ENCODE data around the gene IL17RC. TPM values are rescaled to one million over a fixed set of nuclear protein-coding genes. Genes with fewer than 3 reads are reported as not detected.

The IL17RC gene
- total and polyA plus RNA-seq, 2 of the 8 experiments (the other 6 are each of a cell fraction or from before 2014, with no cell fraction given), result 11.8 to 13.0 TPM

DNA sequence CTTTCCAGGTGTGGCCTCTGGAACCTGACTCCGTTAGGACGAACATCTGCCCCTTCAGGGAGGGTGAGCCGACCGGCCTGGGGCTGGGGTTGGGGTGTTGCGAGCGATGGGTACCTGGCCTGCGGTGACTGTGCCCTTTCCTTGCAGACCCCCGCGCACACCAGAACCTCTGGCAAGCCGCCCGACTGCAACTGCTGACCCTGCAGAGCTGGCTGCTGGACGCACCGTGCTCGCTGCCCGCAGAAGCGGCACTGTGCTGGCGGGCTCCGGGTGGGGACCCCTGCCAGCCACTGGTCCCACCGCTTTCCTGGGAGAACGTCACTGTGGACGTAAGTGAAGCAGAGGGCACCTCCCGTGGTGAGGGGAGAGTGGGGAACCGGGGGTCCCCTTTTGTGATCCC, 11.3 kb downstream of the IL17RC start:
- H3K36me3 ChIP-seq (ENCODE audit: control insufficient read depth in 2 of 4, insufficient read depth in 4 of 4, low read length in 3 of 4), result no peaks in the 10 kb centered on the region
- ChIA-PET POLR2A (ENCODE audit: partially characterized antibody) (interaction anchor here (0.7 kb wide), 1 partner anchor 10 kb away, joined by 3 read pairs; no protein-coding TSS in a partner anchor), CTCF (ENCODE audit: partially characterized antibody) (interaction anchor here (1.1 to 7.2 kb wide), 4 partner anchors 9 to 66 kb away, joined by 3 to 76 read pairs (median 6); partner anchors contain the start of gene IL17RC)
- H3K79me2 ChIP-seq (ENCODE audit: control insufficient read depth in 1 of 2, insufficient read depth in 2 of 2, low read length in 2 of 2), result no peaks in the 10 kb centered on the region
- H2AFZ ChIP-seq (ENCODE audit: low read length), result no peak overlapping the region
- no peak overlapping the region for H3K4ac ChIP-seq (replicated peaks; ENCODE audit: insufficient read length, low read depth, low read length)
- TF ChIP-seq BCL11A (IDR thresholded peaks at IDR 0.05; ENCODE audit: low read depth in 2 of 2, low read length in 2 of 2) (no peak), CHD2 (IDR thresholded peaks at IDR 0.05; ENCODE audit: low read length) (no peak), CREB1 (IDR thresholded peaks at IDR 0.05) (no peak), CTBP2 (IDR thresholded peaks at IDR 0.05; ENCODE audit: borderline replicate concordance, insufficient read depth, insufficient read length, low read length) (no peak)
- TF ChIP-seq, protein P1, sequence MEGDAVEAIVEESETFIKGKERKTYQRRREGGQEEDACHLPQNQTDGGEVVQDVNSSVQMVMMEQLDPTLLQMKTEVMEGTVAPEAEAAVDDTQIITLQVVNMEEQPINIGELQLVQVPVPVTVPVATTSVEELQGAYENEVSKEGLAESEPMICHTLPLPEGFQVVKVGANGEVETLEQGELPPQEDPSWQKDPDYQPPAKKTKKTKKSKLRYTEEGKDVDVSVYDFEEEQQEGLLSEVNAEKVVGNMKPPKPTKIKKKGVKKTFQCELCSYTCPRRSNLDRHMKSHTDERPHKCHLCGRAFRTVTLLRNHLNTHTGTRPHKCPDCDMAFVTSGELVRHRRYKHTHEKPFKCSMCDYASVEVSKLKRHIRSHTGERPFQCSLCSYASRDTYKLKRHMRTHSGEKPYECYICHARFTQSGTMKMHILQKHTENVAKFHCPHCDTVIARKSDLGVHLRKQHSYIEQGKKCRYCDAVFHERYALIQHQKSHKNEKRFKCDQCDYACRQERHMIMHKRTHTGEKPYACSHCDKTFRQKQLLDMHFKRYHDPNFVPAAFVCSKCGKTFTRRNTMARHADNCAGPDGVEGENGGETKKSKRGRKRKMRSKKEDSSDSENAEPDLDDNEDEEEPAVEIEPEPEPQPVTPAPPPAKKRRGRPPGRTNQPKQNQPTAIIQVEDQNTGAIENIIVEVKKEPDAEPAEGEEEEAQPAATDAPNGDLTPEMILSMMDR (IDR thresholded peaks at IDR 0.05; ENCODE audit: control extremely low read depth in 1 of 3, insufficient read depth in 1 of 3, low read depth in 1 of 3, low read length in 3 of 3), result no peak
- 89% methylated on average over 23 of the region's 23 CpGs; no CpG with 5 or more reads in 1 of the 2 experiments for WGBS, 2 experiments (ENCODE audit: extremely low coverage in 1 of 2, insufficient coverage in 1 of 2, insufficient read length in 1 of 2, insufficient replicate concordance in 2 of 2, low coverage in 1 of 2, low lambda C conversion rate in 2 of 2, missing lambda C conversion rate in 1 of 2)
- no peak overlapping the region for H4K5ac ChIP-seq (ENCODE audit: insufficient read length, low read depth, low read length)
- H3K9me3 ChIP-seq (ENCODE audit: insufficient read depth in 2 of 2, low read depth in 1 of 2, low read length in 1 of 2), result no peaks in the 10 kb centered on the region
- FAIRE-seq (no peak), DNase-seq (ENCODE audit: low read depth in 1 of 2, low spot score in 2 of 2) (no peak)
- H2BK120ac ChIP-seq (replicated peaks; ENCODE audit: low read depth, low read length), result no peak overlapping the region
- H3K4me3 ChIP-seq (ENCODE audit: extremely low read depth in 1 of 4, insufficient read depth in 2 of 4, low read depth in 3 of 4, low read length in 4 of 4), result no peak overlapping the region
- no peak overlapping the region for H2AK5ac ChIP-seq (ENCODE audit: low read depth, low read length)
- peaks cover 3% of the 10 kb centered on the region; the same call in 1 of the 2 replicates for H3K23me2 ChIP-seq (ENCODE audit: low read depth, low read length)
- H4K20me1 ChIP-seq (replicated peaks in 1 of 2; ENCODE audit: control insufficient read depth in 1 of 2, insufficient read depth in 2 of 2, low read length in 2 of 2), result no peaks in the 10 kb centered on the region
- no peak overlapping the region for H2BK20ac ChIP-seq (ENCODE audit: low read length)
- no peak overlapping the region for H3K56ac ChIP-seq (replicated peaks; ENCODE audit: insufficient read length, low read depth, low read length)
- H3K79me1 ChIP-seq (ENCODE audit: low read depth, low read length), result no peaks in the 10 kb centered on the region
- no peak overlapping the region for H3K23ac ChIP-seq (ENCODE audit: insufficient read length)
- no peak overlapping the region for H2BK12ac ChIP-seq (ENCODE audit: low read depth, low read length)
- no peak overlapping the region for H2BK5ac ChIP-seq (ENCODE audit: low read depth, low read length)
- no peak overlapping the region for H3K14ac ChIP-seq (ENCODE audit: insufficient read length)
- no peak overlapping the region for H4K91ac ChIP-seq (replicated peaks; ENCODE audit: insufficient read length, low read length)
- no peak overlapping the region for H3K27ac ChIP-seq (ENCODE audit: low read depth, low read length)
- H3K18ac ChIP-seq (ENCODE audit: extremely low read depth, low read length), result no peak overlapping the region
- H3K9ac ChIP-seq (replicated peaks in 1 of 4; ENCODE audit: extremely low read depth in 1 of 4, low read depth in 3 of 4, low read length in 3 of 4), result no peak overlapping the region
- no peak overlapping the region for H3K4me2 ChIP-seq (ENCODE audit: insufficient read depth in 1 of 2, low read depth in 2 of 2, low read length in 2 of 2)
- no peak overlapping the region for H4K8ac ChIP-seq (ENCODE audit: extremely low read depth, insufficient read depth, low read length)
- H3K4me1 ChIP-seq (replicated peaks in 1 of 4; ENCODE audit: control insufficient read depth in 3 of 4, insufficient read depth in 4 of 4, low read length in 3 of 4), result peaks cover 0 to 3% (median 1%) of the 10 kb centered on the region in 4 experiments; a peak in 2 of 7 replicates
- no peak overlapping the region for H2BK15ac ChIP-seq (ENCODE audit: low read length)
- H3K27me3 ChIP-seq (replicated peaks in 1 of 4; ENCODE audit: control insufficient read depth in 3 of 4, extremely low read depth in 1 of 4, insufficient read depth in 3 of 4, low read length in 3 of 4), result peaks cover 0 to 3% (median 0%) of the 10 kb centered on the region in 4 experiments; a peak in 1 of 7 replicates
